ENCODE data around the gene E2F3.

Gene E2F3

GRCh38 chr6:20481281-20481680 is 79.6 kb downstream of the E2F3 start:
- no peak overlapping the region for H3K4me3 ChIP-seq (ENCODE audit: low read depth, low read length)
- no peak for DNase-seq (ENCODE audit: low read depth, low spot score)
- ChIA-PET POLR2A (no interaction called here), CTCF (no interaction called here)
- TF ChIP-seq CTCF (IDR thresholded peaks at IDR 0.05; ENCODE audit: insufficient read depth, low read length, missing control alignments), result no peak

GRCh38 chr6:20483887-20484497 is 82.3 kb downstream of the E2F3 start:
- DNase-seq (ENCODE audit: low read depth, low spot score), result no peak
- no peak overlapping the region for H3K4me3 ChIP-seq (ENCODE audit: low read depth, low read length)
- ChIA-PET CTCF (interaction anchor here (1.0 to 1.9 kb wide), 2 partner anchors 9 to 16 kb away, joined by 3 to 4 read pairs; no protein-coding TSS in a partner anchor), POLR2A (no interaction called here)
- TF ChIP-seq CTCF (IDR thresholded peaks at IDR 0.05; ENCODE audit: insufficient read depth, low read length, missing control alignments), result no peak

GRCh38 chr6:20486641-20487040 is 85.0 kb downstream of the E2F3 start:
- POLR2A ChIA-PET, result no interaction called here
- CTCF ChIA-PET, result interaction anchor here (1.1 kb wide), 1 partner anchor 82 kb away, joined by 3 read pairs; no protein-coding TSS in a partner anchor
- no peak for TF ChIP-seq CTCF (IDR thresholded peaks at IDR 0.05; ENCODE audit: insufficient read depth, low read length, missing control alignments)
- DNase-seq (ENCODE audit: low read depth, low spot score), result no peak
- no peak overlapping the region for H3K4me3 ChIP-seq (ENCODE audit: low read depth, low read length)

GRCh38 chr6:20487669-20488375 is 86.1 kb downstream of the E2F3 start:
- CTCF ChIA-PET, result no interaction called here
- DNase-seq (ENCODE audit: low read depth, low spot score), result no peak
- POLR2A ChIA-PET, result no interaction called here
- no peak for TF ChIP-seq CTCF (IDR thresholded peaks at IDR 0.05; ENCODE audit: insufficient read depth, low read length, missing control alignments)
- no peak overlapping the region for H3K4me3 ChIP-seq (ENCODE audit: low read depth, low read length)

- CTCF ChIA-PET, result no interaction called here
- no peak for TF ChIP-seq CTCF (IDR thresholded peaks at IDR 0.05; ENCODE audit: insufficient read depth, low read length, missing control alignments)
- no peak overlapping the region for H3K4me3 ChIP-seq (ENCODE audit: low read depth, low read length)
- DNase-seq (ENCODE audit: low read depth, low spot score), result no peak
- POLR2A ChIA-PET, result no interaction called here
These were observed 88.9 kb downstream of the E2F3 start for GRCh38 chr6:20490591-20490990.

GRCh38 chr6:20492099-20492498 is 90.4 kb downstream of the E2F3 start:
- ChIA-PET POLR2A (no interaction called here), CTCF (interaction anchor here (1.2 kb wide), 1 partner anchor 36 kb away, joined by 3 read pairs; no protein-coding TSS in a partner anchor)
- no peak for DNase-seq (ENCODE audit: low read depth, low spot score)
- no peak for TF ChIP-seq CTCF (IDR thresholded peaks at IDR 0.05; ENCODE audit: insufficient read depth, low read length, missing control alignments)
- H3K4me3 ChIP-seq (ENCODE audit: low read depth, low read length), result no peak overlapping the region

All from AG04449 (cell line).